CD14-positive monocyte (primary cell): Measurements from ENCODE around the gene LATS2. TPM values are rescaled to one million over a fixed set of nuclear protein-coding genes. Genes with fewer than 3 reads are reported as not detected.

Experiments
- DNase-seq, 3 donors: peaks; one replicate each; pipeline ENCODE4 v3.0.0-alpha.2; 2011 to 2022
- H2AFZ ChIP-seq: 2 replicates; pipeline ENCODE4 v1.6.0; 2012; ENCODE audit warnings: mild to moderate bottlenecking, low read depth, low read length, inconsistent platforms; ENCODE audit not compliant: insufficient read depth, poor library complexity, severe bottlenecking
- H3K27ac ChIP-seq, 2 donors: 1 replicate in 1 of 2; 2 replicates in 1 of 2; pipeline ENCODE4 v1.5.1; 2012 to 2013; ENCODE audit warnings: low read length in 2 of 2, control low read depth in 1 of 2, inconsistent platforms in 1 of 2, low read depth in 1 of 2, mild to moderate bottlenecking in 1 of 2
- H3K27me3 ChIP-seq, 2 donors: one replicate each; pipeline versions ENCODE4 v1.6.0 to v1.6.1; 2011 to 2013; ENCODE audit warnings: low read length in 2 of 2; ENCODE audit not compliant: control insufficient read depth in 2 of 2, insufficient read depth in 2 of 2
- H3K36me3 ChIP-seq, 2 donors: replicated peaks in 1 of 2; 1 replicate in 1 of 2; 2 replicates in 1 of 2; pipeline versions ENCODE4 v1.5.1 to v1.6.1; 2012 to 2013; ENCODE audit warnings: low read length in 2 of 2, control low read depth in 1 of 2, inconsistent platforms in 1 of 2, mild to moderate bottlenecking in 1 of 2; ENCODE audit not compliant: insufficient read depth in 2 of 2, control insufficient read depth in 1 of 2
- H3K4me1 ChIP-seq, 2 donors: 1 replicate in 1 of 2; 2 replicates in 1 of 2; pipeline versions ENCODE4 v1.5.1 to v1.6.1; 2012 to 2013; ENCODE audit warnings: low read length in 2 of 2, control low read depth in 1 of 2, inconsistent platforms in 1 of 2, mild to moderate bottlenecking in 1 of 2, moderate library complexity in 1 of 2; ENCODE audit not compliant: insufficient read depth in 2 of 2, control insufficient read depth in 1 of 2
- H3K4me2 ChIP-seq: replicated peaks from 2 replicates; pipeline ENCODE3; 2012; ENCODE audit warnings: low read length, moderate library complexity, mild to moderate bottlenecking; ENCODE audit not compliant: poor library complexity, severe bottlenecking; ENCODE audit errors: extremely low read depth
- H3K4me3 ChIP-seq, 3 experiments: fragments of 200-600 bp in 1 of 3; sonication (generic) in 1 of 3; replicated peaks in 1 of 3; 1 replicate in 2 of 3; 2 replicates in 1 of 3; pipeline ENCODE4 v1.5.1; 2011 to 2013; ENCODE audit warnings: low read length in 3 of 3, mild to moderate bottlenecking in 3 of 3, control low read depth in 2 of 3, low read depth in 2 of 3, inconsistent platforms in 1 of 3, moderate library complexity in 1 of 3
- H3K79me2 ChIP-seq: 2 replicates; pipeline ENCODE4 v1.6.0; 2012; ENCODE audit warnings: mild to moderate bottlenecking, control low read depth, inconsistent platforms, low read length, moderate library complexity; ENCODE audit not compliant: insufficient read depth
- H3K9ac ChIP-seq: 2 replicates; pipeline ENCODE4 v1.6.0; 2017; ENCODE audit warnings: low read length, mild to moderate bottlenecking; ENCODE audit not compliant: insufficient read depth, poor library complexity, severe bottlenecking
- H3K9me3 ChIP-seq, 2 donors: replicated peaks in 1 of 2; 1 replicate in 1 of 2; 2 replicates in 1 of 2; pipeline versions ENCODE4 v1.5.1 to v1.6.1; 2012 to 2013; ENCODE audit warnings: low read length in 2 of 2, control low read depth in 1 of 2; ENCODE audit not compliant: control insufficient read depth in 1 of 2, insufficient read depth in 1 of 2
- H4K20me1 ChIP-seq: 2 replicates; pipeline ENCODE4 v1.6.0; 2012; ENCODE audit warnings: mild to moderate bottlenecking, low read length, control low read depth, moderate library complexity; ENCODE audit not compliant: insufficient read depth
- H3K27ac Mint-ChIP-seq, 7 donors: one replicate each; pipeline ENCODE4 v1.8.0; 2020; ENCODE audit warnings: mild to moderate bottlenecking in 7 of 7, mixed read lengths in 7 of 7, moderate library complexity in 6 of 7, inconsistent platforms in 2 of 7
- H3K27me3 Mint-ChIP-seq, 3 donors: one replicate each; pipeline ENCODE4 v1.8.0; 2021 to 2022; ENCODE audit warnings: low read depth in 3 of 3, mild to moderate bottlenecking in 3 of 3, mixed read lengths in 3 of 3, moderate library complexity in 3 of 3, inconsistent platforms in 1 of 3
- H3K36me3 Mint-ChIP-seq, 2 donors: one replicate each; pipeline ENCODE4 v1.8.0; 2020; ENCODE audit warnings: mixed read lengths in 2 of 2, inconsistent platforms in 1 of 2, mild to moderate bottlenecking in 1 of 2
- H3K4me1 Mint-ChIP-seq: one replicate; pipeline ENCODE4 v1.8.0; 2020; ENCODE audit warnings: mild to moderate bottlenecking, mixed read lengths
- H3K4me3 Mint-ChIP-seq, 2 donors: one replicate each; pipeline ENCODE4 v1.8.0; 2020; ENCODE audit warnings: mild to moderate bottlenecking in 2 of 2, mixed read lengths in 2 of 2, moderate library complexity in 1 of 2
- H3K9me3 Mint-ChIP-seq, 7 donors: one replicate each; pipeline ENCODE4 v1.8.0; 2020 to 2022; ENCODE audit warnings: mixed read lengths in 7 of 7, mild to moderate bottlenecking in 6 of 7, moderate library complexity in 6 of 7, inconsistent platforms in 2 of 7
- CTCF ChIP-seq: fragments of 200-600 bp; IDR thresholded peaks from one replicate; pipeline ENCODE4 v1.8.0; 2022; ENCODE audit warnings: antibody characterized with exemption, mild to moderate bottlenecking
- WGBS: methylation state at CpG from one replicate; pipeline ENCODE4 v1.1.5; 2013; ENCODE audit warnings: missing lambda C conversion rate; ENCODE audit not compliant: insufficient coverage; 5-methylcytosine and 5-hydroxymethylcytosine counted together
- intact Hi-C, 2 donors: fragments of 100-400 bp; cut with micrococcal nuclease; formaldehyde crosslinking; loops; one replicate each; pipeline versions ENCODE4 v1.15.0 to v1.15.1; 2023
- polyA plus RNA-seq, 3 donors: library from polyadenylated mRNA; depleted of rRNA in 1 of 3; unstranded in 2 of 3; stranded (reverse) in 1 of 3; fragments of 300-500 nt in 2 of 3; fragments of >200 nt in 1 of 3; fragmentation: Illumina TruSeq in 2 of 3; gene quantifications; 1 replicate in 2 of 3; 2 replicates in 1 of 3; pipeline ENCODE4 v1.2.3, GENCODE V29; 2012 to 2021

Gene LATS2
- polyA plus RNA-seq, 3 donors, result 0.96 to 11.2 (median 1.0) TPM

DNA sequence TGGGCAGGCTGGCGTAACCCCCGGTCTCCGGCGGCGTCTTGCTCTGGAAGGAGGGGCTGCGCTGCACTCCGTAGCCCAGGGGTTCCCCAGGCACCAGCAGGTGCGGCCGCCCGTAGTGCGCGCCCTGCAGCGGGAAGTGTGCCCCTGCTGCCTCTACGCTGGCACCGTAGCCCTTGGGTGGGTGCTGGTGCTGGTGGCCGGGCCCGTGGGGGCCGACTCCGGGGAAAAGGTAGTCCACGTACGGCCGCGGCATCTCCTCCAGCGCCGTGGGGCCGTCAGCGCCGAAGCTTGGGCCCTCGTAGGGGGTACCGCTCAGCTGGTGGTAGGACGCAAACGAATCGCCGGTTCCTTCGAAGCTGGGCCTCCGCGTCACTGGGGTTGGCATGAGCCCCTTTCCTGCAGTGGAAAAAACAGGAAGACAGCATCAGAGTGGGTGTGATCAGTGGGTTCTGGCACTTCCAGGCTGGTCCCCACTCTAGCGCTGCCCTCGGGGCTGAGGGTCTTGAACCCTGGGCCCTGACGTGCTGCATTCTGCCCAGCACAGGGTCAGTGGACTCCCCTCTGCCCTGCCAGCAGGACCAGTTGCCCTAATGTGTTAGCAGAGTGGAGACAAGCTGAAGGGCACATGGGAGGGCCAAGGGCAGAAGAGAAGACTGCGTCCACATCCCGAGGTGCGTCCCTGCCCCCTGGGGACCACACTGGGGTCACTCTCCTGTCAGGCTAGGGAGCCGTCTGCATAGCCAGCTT, 72.3 kb downstream of the LATS2 start:
- Histone ChIP-seq H3K36me3 (peaks cover 51 to 81% of the 10 kb centered on the region in 2 donors), H3K27ac (no peak overlapping the region), H2AFZ (no peak overlapping the region), H3K27me3 (no peaks in the 10 kb centered on the region), H3K79me2 (peaks cover 19% of the 10 kb centered on the region), H4K20me1 (peaks cover 60% of the 10 kb centered on the region), H3K4me3 (no peak overlapping the region), H3K4me2 (no peak overlapping the region), H3K9me3 (peaks cover 0 to 7% of the 10 kb centered on the region in 2 donors), H3K9ac (no peak overlapping the region), H3K4me1 (peaks cover 6 to 8% of the 10 kb centered on the region in 2 donors)
- H3K27me3 Mint-ChIP-seq, result peaks cover 0 to 2% (median 0%) of the 10 kb centered on the region in 3 donors
- 95% methylated on average over 32 of the region's 44 CpGs for WGBS
- no peak overlapping the region for H3K27ac Mint-ChIP-seq
- H3K9me3 Mint-ChIP-seq, result peaks cover 0 to 8% (median 4%) of the 10 kb centered on the region in 7 donors
- H3K4me3 Mint-ChIP-seq, result no peak overlapping the region
- peaks cover 64 to 74% of the 10 kb centered on the region in 2 donors for H3K36me3 Mint-ChIP-seq
- intact Hi-C loops, result no loop called here
- no peak for DNase-seq
- no peak for TF ChIP-seq CTCF
- H3K4me1 Mint-ChIP-seq, result peaks cover 9% of the 10 kb centered on the region

DNA sequence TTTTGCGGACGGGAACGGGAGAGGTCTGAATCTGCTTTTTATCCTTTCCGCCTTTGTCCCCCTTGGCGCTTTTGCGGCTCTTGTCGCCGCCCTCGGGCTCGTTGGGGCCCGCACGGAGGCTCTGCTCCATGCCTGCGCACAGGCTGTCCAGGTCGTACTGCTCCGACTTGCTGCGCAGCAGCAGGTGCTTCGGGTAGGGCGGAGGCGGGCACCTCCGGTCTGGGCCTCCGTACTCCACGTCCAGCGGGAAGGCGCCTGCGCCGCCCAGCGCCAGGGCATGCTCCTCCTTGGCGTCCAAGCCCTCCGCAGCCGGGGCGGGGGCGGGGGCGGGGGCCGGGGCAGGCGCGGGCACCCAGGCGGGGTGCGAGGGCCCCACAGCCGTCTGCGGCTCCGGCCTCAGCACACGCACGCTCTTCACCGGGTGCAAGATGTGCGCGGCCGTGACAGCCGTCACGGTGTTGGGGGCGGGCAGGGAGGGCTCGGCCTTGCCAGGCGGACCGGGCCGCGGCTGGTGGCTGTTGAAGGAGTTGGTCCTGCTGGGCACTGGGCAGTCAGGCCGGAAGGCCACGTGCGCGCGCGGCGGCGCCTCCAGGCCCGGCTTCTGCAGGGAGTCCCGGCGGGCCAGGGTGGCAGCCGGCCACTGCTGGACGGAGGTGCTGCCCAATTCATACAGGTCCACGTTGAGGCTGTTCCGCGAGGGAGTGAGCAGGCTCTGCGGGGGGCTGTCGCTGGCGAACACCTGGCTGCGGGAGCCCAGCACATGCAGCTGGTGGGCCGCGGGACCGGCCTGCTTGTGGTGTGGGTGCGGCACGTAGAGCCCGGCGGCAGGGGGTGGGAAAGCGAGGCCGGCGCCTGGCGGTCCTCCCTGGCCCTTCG, 73.1 kb downstream of the LATS2 start:
- DNase-seq, result no peak
- H4K20me1 ChIP-seq, result peaks cover 56% of the 10 kb centered on the region
- H3K36me3 Mint-ChIP-seq, result peaks cover 65 to 77% of the 10 kb centered on the region in 2 donors
- H2AFZ ChIP-seq, result no peak overlapping the region
- WGBS, result 96% methylated on average over 70 of the region's 87 CpGs
- H3K27me3 Mint-ChIP-seq, result peaks cover 0 to 2% (median 0%) of the 10 kb centered on the region in 3 donors
- peak overlapping the region in 1 of 7 donors; percentile 15 for H3K27ac Mint-ChIP-seq
- no peaks in the 10 kb centered on the region for H3K27me3 ChIP-seq
- H3K9ac ChIP-seq, result no peak overlapping the region
- no peak overlapping the region for H3K4me3 Mint-ChIP-seq
- H3K9me3 Mint-ChIP-seq, result peaks cover 0 to 8% (median 4%) of the 10 kb centered on the region in 7 donors
- peaks cover 56 to 89% of the 10 kb centered on the region in 2 donors for H3K36me3 ChIP-seq
- no peak for TF ChIP-seq CTCF
- H3K4me1 Mint-ChIP-seq, result peaks cover 1% of the 10 kb centered on the region
- H3K4me1 ChIP-seq, result no peaks in the 10 kb centered on the region
- H3K9me3 ChIP-seq, result peaks cover 0 to 7% of the 10 kb centered on the region in 2 donors
- H3K4me2 ChIP-seq, result no peak overlapping the region
- no peak overlapping the region for H3K4me3 ChIP-seq
- H3K27ac ChIP-seq, result no peak overlapping the region
- intact Hi-C loops, result no loop called here
- peaks cover 14% of the 10 kb centered on the region for H3K79me2 ChIP-seq
